Measurements from ENCODE around the gene ZNF708. TPM values are rescaled to one million over a fixed set of nuclear protein-coding genes. Genes with fewer than 3 reads are reported as not detected.

ZNF708 gene
- total RNA-seq, 1 experiment from 2014 or later: 34.9 TPM

DNA sequence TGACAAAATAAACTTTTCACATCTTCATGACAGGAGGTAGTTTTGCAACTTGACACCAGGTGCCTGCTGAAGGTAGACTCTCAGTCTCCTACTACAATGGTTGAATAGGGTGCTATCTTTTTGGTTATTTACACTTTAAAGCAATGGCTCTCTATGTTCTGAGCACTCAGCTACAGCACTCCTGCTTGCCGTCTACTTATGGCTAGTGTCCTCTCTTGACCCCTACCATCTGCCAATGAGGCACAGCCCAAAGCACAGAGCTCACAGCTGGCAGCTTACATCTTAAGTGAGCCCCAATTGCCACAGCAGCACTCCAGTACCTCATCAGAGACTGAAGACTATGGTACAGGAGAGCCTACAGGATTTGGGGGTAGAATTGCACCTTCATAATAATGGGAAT, 11.4 kb downstream of the ZNF708 start (continued):
- TF ChIP-seq AR (CRISPR knock-in tag; IDR thresholded peaks at IDR 0.05) (no peak), TP53 (CRISPR knock-in tag; IDR thresholded peaks at IDR 0.05) (no peak), FOXP4 (CRISPR knock-in tag; IDR thresholded peaks at IDR 0.05) (no peak), KAT7 (CRISPR knock-in tag; IDR thresholded peaks at IDR 0.05; ENCODE audit: borderline replicate concordance) (no peak), HMGXB4 (CRISPR knock-in tag; IDR thresholded peaks at IDR 0.05) (no peak), RELA (CRISPR knock-in tag; IDR thresholded peaks at IDR 0.05; ENCODE audit: borderline replicate concordance) (no peak), TCF7 (CRISPR knock-in tag; IDR thresholded peaks at IDR 0.05; ENCODE audit: low read depth) (no peak), ESRRA (CRISPR knock-in tag; IDR thresholded peaks at IDR 0.05; ENCODE audit: borderline replicate concordance) (no peak), ZNF219 (CRISPR knock-in tag; IDR thresholded peaks at IDR 0.05; ENCODE audit: borderline replicate concordance) (no peak), PRDM15 (CRISPR knock-in tag; IDR thresholded peaks at IDR 0.05) (no peak), SP1 (CRISPR knock-in tag; conservative IDR thresholded peaks at IDR 0.05) (no peak), TEAD4 (CRISPR knock-in tag; IDR thresholded peaks at IDR 0.05) (no peak)
- TF ChIP-seq, protein P1, sequence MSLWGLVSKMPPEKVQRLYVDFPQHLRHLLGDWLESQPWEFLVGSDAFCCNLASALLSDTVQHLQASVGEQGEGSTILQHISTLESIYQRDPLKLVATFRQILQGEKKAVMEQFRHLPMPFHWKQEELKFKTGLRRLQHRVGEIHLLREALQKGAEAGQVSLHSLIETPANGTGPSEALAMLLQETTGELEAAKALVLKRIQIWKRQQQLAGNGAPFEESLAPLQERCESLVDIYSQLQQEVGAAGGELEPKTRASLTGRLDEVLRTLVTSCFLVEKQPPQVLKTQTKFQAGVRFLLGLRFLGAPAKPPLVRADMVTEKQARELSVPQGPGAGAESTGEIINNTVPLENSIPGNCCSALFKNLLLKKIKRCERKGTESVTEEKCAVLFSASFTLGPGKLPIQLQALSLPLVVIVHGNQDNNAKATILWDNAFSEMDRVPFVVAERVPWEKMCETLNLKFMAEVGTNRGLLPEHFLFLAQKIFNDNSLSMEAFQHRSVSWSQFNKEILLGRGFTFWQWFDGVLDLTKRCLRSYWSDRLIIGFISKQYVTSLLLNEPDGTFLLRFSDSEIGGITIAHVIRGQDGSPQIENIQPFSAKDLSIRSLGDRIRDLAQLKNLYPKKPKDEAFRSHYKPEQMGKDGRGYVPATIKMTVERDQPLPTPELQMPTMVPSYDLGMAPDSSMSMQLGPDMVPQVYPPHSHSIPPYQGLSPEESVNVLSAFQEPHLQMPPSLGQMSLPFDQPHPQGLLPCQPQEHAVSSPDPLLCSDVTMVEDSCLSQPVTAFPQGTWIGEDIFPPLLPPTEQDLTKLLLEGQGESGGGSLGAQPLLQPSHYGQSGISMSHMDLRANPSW (CRISPR knock-in tag; conservative IDR thresholded peaks at IDR 0.05; ENCODE audit: low read depth): no peak

DNA sequence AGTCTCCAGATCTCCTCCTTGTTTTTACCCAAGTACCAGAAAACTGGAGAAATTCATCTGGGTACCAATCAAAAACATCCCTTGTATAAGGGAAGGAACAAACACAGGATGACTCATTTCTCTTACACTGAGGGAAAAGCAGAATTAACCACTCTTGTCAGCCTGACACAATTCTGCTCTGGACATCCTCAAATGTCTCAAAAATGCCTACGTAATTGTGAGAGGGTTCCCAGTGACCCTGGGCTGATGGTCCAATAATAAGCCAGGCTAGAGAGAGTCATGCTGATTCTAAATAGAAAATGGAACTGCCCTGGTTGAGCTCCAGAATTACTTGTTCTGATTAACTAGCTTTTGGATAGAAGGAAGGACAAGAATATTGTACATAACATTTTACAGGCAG, 14.5 kb downstream of the ZNF708 start:
- CTCF ChIA-PET: no interaction called here
- POLR2A ChIA-PET: interaction anchor here (0.6 kb wide), 1 partner anchor 657 kb away, joined by 4 read pairs; no protein-coding TSS in a partner anchor
- H3K27me3 Mint-ChIP-seq (ENCODE audit: low read depth): no peaks in the 10 kb centered on the region; the same call in 1 of the 2 replicates
- DNase-seq (ENCODE audit: low spot score) (no peak), ATAC-seq (no peak)
- H3K4me3 Mint-ChIP-seq: no peak overlapping the region
- H3K27ac Mint-ChIP-seq: no peak overlapping the region
- peaks cover 7% of the 10 kb centered on the region for H3K36me3 Mint-ChIP-seq
- H3K4me1 Mint-ChIP-seq: peaks cover 6% of the 10 kb centered on the region
- H3K9me3 Mint-ChIP-seq: no peaks in the 10 kb centered on the region
- no peak for TF ChIP-seq TP53 (CRISPR knock-in tag; IDR thresholded peaks at IDR 0.05)
- TF ChIP-seq HMGXB4 (CRISPR knock-in tag; IDR thresholded peaks at IDR 0.05): no peak
- TF ChIP-seq E2F5 (CRISPR knock-in tag; IDR thresholded peaks at IDR 0.05): no peak
- TF ChIP-seq, protein P1 (CRISPR knock-in tag; conservative IDR thresholded peaks at IDR 0.05; ENCODE audit: low read depth): no peak
- TF ChIP-seq, protein P2, sequence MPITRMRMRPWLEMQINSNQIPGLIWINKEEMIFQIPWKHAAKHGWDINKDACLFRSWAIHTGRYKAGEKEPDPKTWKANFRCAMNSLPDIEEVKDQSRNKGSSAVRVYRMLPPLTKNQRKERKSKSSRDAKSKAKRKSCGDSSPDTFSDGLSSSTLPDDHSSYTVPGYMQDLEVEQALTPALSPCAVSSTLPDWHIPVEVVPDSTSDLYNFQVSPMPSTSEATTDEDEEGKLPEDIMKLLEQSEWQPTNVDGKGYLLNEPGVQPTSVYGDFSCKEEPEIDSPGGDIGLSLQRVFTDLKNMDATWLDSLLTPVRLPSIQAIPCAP (CRISPR knock-in tag; IDR thresholded peaks at IDR 0.05): no peak
- no peak for TF ChIP-seq TCF7 (CRISPR knock-in tag; IDR thresholded peaks at IDR 0.05; ENCODE audit: low read depth)

All from WTC11 (cell line).